Activated T-cell treated with anti-CD3 and anti-CD28 coated beads, Interleukin-2, amount 50 U/mL, for 1 hour (primary cell): ENCODE measurements around the gene OGFR.

ENCODE experiments used
- DNase-seq: peaks from one replicate; pipeline ENCODE4 v3.0.0-alpha.2; 2020

OGFR gene

GRCh38 chr20:62770111-62770910 lies 34.3 kb upstream of the OGFR start:
- no peak for DNase-seq

- DNase-seq: no peak
Measured at GRCh38 chr20:62770916-62771315, 33.7 kb upstream of the OGFR start.

GRCh38 chr20:62771396-62772102 lies 33.1 kb upstream of the OGFR start:
- no peak for DNase-seq

- no peak for DNase-seq
Measured at GRCh38 chr20:62772103-62772611, 32.5 kb upstream of the OGFR start.

- no peak for DNase-seq
Measured at GRCh38 chr20:62772619-62772989, 32.0 kb upstream of the OGFR start.

- no peak for DNase-seq
Measured at GRCh38 chr20:62772990-62773844, 31.4 kb upstream of the OGFR start.

GRCh38 chr20:62773845-62774714 lies 30.6 kb upstream of the OGFR start:
- DNase-seq: no peak

GRCh38 chr20:62774762-62775161 lies 29.9 kb upstream of the OGFR start:
- DNase-seq: no peak

GRCh38 chr20:62775206-62775605 lies 29.4 kb upstream of the OGFR start:
- DNase-seq: no peak

GRCh38 chr20:62776035-62776691 lies 28.5 kb upstream of the OGFR start:
- DNase-seq: no peak

GRCh38 chr20:62776692-62777527 lies 27.7 kb upstream of the OGFR start:
- peak; percentile 42 for DNase-seq

GRCh38 chr20:62777528-62777830 lies 27.2 kb upstream of the OGFR start:
- no peak for DNase-seq

GRCh38 chr20:62778058-62778457 lies 26.6 kb upstream of the OGFR start:
- DNase-seq: no peak

GRCh38 chr20:62778601-62779416 lies 25.8 kb upstream of the OGFR start:
- no peak for DNase-seq

GRCh38 chr20:62779417-62779685 lies 25.3 kb upstream of the OGFR start:
- no peak for DNase-seq

GRCh38 chr20:62780204-62780603 lies 24.4 kb upstream of the OGFR start:
- DNase-seq: no peak

- no peak for DNase-seq
Measured at GRCh38 chr20:62780696-62781095, 23.9 kb upstream of the OGFR start.

- no peak for DNase-seq
Measured at GRCh38 chr20:62782149-62782892, 22.3 kb upstream of the OGFR start.

- no peak for DNase-seq
Measured at GRCh38 chr20:62782893-62783278, 21.7 kb upstream of the OGFR start.

- no peak for DNase-seq
Measured at GRCh38 chr20:62784497-62784896, 20.1 kb upstream of the OGFR start.
